ENCODE results near the gene PIGV.

- TF ChIP-seq CTCF (IDR thresholded peaks at IDR 0.05) (no peak), EZH2 (IDR thresholded peaks at IDR 0.05; ENCODE audit: borderline replicate concordance, insufficient read depth, low read depth, low read length, poor library complexity, severe bottlenecking) (no peak)
Observed at GRCh38 chr1:26811708-26812107, 24.0 kb downstream of the PIGV start.
